Lower leg skin (tissue), 4 donors: Measurements from ENCODE around the gene NSL1. TPM values are rescaled to one million over a fixed set of nuclear protein-coding genes. Genes with fewer than 3 reads are reported as not detected.

ENCODE experiments used
- DNase-seq, 2 donors: peaks; one replicate each; pipeline ENCODE4 v3.0.0-alpha.2; 2019; ENCODE audit warnings: low spot score in 2 of 2
- H3K4me3 ChIP-seq: fragments of 200-600 bp; sonication (generic); 2 replicates; pipeline ENCODE4 v1.5.1; 2017; ENCODE audit warnings: mild to moderate bottlenecking, low read depth; ENCODE audit not compliant: poor library complexity, severe bottlenecking
- POLR2A ChIP-seq, 2 donors: fragments of 450-650 bp; IDR thresholded peaks; one replicate each; pipeline ENCODE4 v1.6.1; 2016 to 2017; ENCODE audit warnings: antibody characterized with exemption in 2 of 2, mild to moderate bottlenecking in 1 of 2, moderate library complexity in 1 of 2
- WGBS, 2 donors: methylation state at CpG; one replicate each; pipeline ENCODE4 v1.1.5; 2018; 5-methylcytosine and 5-hydroxymethylcytosine counted together
- intact Hi-C: fragments of 100-400 bp; cut with DNase I; formaldehyde crosslinking; loops from one replicate; pipeline ENCODE4 v1.15.0; 2023; ENCODE audit warnings: low total_unique reads
- total RNA-seq, 4 donors: library from RNA; depleted of rRNA; stranded (reverse); fragments of >200 nt; gene quantifications; one replicate each; pipeline ENCODE4 v1.1.0, GENCODE V29; 2016
- TF ChIP-seq, protein P1 (sequence below), 3 donors: fragments of 450-650 bp; IDR thresholded peaks; one replicate each; pipeline ENCODE4 v1.5.1; 2016; ENCODE audit warnings: antibody characterized with exemption in 3 of 3, mild to moderate bottlenecking in 3 of 3, moderate library complexity in 2 of 3

NSL1 gene
- total RNA-seq, 4 donors from 2014 or later = 13.9 to 41.8 (median 30.0) TPM

DNA sequence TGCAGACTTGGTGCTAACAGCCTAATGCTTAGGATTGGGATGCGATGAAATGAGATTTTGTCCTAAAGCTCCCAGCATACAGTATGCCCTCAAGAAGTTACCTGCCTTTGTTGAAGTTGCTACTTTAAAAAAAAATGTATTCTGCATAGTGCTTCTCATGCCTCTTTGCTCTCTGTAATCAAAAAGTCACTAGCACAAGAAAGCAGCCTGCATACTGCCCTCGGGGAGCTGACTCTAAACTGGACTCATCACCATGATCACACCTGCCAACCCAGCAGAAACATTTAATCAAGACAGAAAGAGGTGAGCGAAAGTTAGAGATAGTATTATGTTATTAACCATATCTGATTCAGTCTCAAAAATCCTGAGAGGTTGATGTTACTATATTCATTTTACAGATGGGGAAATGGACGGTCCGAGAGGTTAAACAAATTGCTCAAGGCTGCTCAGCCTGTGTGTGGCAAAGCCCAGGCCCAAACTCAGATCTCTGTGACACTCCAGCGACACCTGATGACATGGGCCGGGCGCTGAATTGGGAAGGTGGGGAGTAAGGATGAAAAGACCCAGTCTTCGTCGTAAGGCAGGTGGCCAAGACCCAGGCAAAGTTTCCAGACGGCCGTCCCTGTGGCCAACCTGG, 93.0 kb downstream of the NSL1 start:
- 39% methylated on average over 12 of the region's 12 CpGs for WGBS, 2 donors
- DNase-seq = no peak
- intact Hi-C loops = no loop called here
- TF ChIP-seq, protein P1, sequence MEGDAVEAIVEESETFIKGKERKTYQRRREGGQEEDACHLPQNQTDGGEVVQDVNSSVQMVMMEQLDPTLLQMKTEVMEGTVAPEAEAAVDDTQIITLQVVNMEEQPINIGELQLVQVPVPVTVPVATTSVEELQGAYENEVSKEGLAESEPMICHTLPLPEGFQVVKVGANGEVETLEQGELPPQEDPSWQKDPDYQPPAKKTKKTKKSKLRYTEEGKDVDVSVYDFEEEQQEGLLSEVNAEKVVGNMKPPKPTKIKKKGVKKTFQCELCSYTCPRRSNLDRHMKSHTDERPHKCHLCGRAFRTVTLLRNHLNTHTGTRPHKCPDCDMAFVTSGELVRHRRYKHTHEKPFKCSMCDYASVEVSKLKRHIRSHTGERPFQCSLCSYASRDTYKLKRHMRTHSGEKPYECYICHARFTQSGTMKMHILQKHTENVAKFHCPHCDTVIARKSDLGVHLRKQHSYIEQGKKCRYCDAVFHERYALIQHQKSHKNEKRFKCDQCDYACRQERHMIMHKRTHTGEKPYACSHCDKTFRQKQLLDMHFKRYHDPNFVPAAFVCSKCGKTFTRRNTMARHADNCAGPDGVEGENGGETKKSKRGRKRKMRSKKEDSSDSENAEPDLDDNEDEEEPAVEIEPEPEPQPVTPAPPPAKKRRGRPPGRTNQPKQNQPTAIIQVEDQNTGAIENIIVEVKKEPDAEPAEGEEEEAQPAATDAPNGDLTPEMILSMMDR (IDR thresholded peaks at IDR 0.05) = no peak
- TF ChIP-seq POLR2A (IDR thresholded peaks at IDR 0.05) = no peak
- H3K4me3 ChIP-seq = no peak overlapping the region

DNA sequence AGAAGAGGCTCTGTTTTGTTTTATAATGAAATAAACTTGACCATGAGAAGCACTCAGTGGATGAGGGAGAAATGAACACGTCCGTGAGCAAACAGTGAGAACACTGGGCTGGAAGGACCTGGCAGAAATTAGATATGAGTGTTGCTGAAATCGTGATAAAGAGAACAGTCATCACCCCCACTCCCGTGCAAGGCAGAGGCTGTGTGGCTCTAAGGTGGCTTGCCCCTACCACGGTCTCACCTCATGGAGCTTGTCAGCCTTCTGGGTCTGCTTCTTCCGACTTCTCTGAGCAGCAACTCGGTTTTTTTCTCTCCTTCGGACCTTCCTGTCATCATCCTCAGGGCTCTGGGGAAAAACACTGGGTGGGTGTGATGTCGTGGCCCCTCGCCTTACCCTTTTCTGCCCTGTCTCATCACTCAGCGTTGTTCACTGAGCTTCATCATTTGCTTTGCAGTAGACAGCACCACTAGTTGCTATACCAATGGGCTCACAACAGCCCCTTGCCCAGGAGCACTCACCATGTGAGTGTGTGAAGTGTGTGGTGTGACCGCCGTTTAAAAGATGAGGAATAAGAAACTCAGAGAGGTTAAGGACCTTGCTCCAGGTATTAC, 94.8 kb downstream of the NSL1 start:
- intact Hi-C loops = no loop called here
- DNase-seq = no peak
- no peak overlapping the region for H3K4me3 ChIP-seq
- no peak for TF ChIP-seq POLR2A (IDR thresholded peaks at IDR 0.05)
- TF ChIP-seq, protein P1 (IDR thresholded peaks at IDR 0.05) = no peak
- 80 to 92% methylated on average over 13 of the region's 13 CpGs for WGBS, 2 donors

GRCh38 chr1:212692774-212693644, 98.6 kb downstream of the NSL1 start:
- intact Hi-C loops = no loop called here
- H3K4me3 ChIP-seq = no peak overlapping the region
- DNase-seq = no peak
- WGBS, 2 donors = 89 to 91% methylated on average over 9 of the region's 9 CpGs
- no peak for TF ChIP-seq POLR2A (IDR thresholded peaks at IDR 0.05)
- TF ChIP-seq, protein P1 (IDR thresholded peaks at IDR 0.05) = no peak

DNA sequence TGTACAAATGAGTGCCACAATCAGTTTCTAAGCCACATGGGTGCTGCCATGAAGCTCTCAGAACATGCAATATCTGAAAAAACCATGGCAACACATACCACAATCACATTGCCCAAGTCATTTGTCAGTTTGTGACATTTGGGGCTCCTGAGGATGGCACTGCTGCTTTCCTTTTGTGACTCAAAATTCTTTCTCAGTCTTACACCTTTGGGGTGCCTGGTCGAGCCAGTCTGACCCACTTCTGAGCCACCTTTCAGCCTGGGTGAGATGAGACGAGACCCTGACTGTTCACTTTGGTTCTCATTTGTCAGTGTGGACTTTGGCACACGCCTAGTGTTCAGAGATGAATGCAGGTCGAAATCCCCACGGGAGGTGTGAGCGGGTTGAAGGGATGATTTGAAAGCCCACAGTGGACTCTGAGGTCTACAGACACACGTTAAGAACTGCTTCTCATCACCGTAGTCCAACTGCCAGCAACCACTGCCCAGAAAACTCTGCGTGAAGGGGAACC, 100.0 kb downstream of the NSL1 start:
- intact Hi-C loops = no loop called here
- no peak for DNase-seq
- 86 to 92% methylated on average over 9 of the region's 9 CpGs for WGBS, 2 donors
- H3K4me3 ChIP-seq = no peak overlapping the region
- no peak for TF ChIP-seq POLR2A (IDR thresholded peaks at IDR 0.05)
- TF ChIP-seq, protein P1 (IDR thresholded peaks at IDR 0.05) = no peak

DNA sequence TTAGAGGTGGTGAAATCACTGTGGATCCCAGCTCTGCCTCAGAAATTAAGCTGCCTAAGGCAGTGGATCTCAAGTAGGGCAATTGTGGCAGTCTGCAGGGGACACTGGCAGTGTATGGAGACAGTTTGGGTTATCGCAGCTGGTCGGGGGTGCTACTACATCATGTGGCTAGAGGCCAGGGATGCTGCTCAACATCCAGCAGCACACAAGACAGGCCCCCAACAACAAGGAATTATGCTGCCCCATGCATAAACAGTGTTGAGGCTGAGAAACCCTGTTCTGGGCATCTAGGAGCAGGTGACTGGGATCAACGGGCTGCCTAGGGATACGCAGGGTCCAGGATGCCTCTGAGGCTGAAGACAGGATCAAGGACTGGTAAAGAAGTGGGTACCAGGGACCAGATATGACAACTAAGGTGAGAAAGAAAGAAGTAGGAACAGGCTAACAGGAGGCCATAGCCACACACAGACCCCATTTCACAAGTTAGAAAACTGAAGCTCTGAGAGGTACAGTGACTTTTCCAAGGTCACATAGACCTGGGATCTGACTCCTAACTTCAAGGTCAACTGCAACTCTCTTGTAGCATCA, 100.7 kb downstream of the NSL1 start:
- H3K4me3 ChIP-seq = no peak overlapping the region
- TF ChIP-seq POLR2A (IDR thresholded peaks at IDR 0.05) = no peak
- TF ChIP-seq, protein P1 (IDR thresholded peaks at IDR 0.05) = no peak
- intact Hi-C loops = no loop called here
- no peak for DNase-seq
- whole genome bisulfite sequencing, 2 donors = 84 to 94% methylated on average over 4 of the region's 4 CpGs
